Effector CD8-positive, alpha-beta T cell (primary cell): ENCODE measurements around the gene HSD17B8.
A peak's percentile ranks its signal among the peaks of the same experiment; 100 is the strongest.

ENCODE experiments used
- DNase-seq: peaks from one replicate; lab custom pipeline; 2025; lab: John Stamatoyannopoulos, UW

The HSD17B8 gene

GRCh38 chr6:33191383-33192104 is 12.9 kb upstream of the HSD17B8 start:
- DNase-seq: no peak

GRCh38 chr6:33192105-33192646 is 12.3 kb upstream of the HSD17B8 start, which contains the start of gene COL11A2:
TSS of gene COL11A2 (minus strand) at chr6:33192467. CDS start at chr6:33192240, 227 bp downstream.
- peak; percentile 28 for DNase-seq

- no peak for DNase-seq
Observed at GRCh38 chr6:33192671-33193602, 11.5 kb upstream of the HSD17B8 start.

- no peak for DNase-seq
Observed at GRCh38 chr6:33193619-33194018, 10.8 kb upstream of the HSD17B8 start.

GRCh38 chr6:33194431-33194979 is 9.9 kb upstream of the HSD17B8 start:
- no peak for DNase-seq

GRCh38 chr6:33195304-33196165 is 8.9 kb upstream of the HSD17B8 start:
- DNase-seq: no peak

- no peak for DNase-seq
Observed at GRCh38 chr6:33197431-33198048, 6.9 kb upstream of the HSD17B8 start.

- no peak for DNase-seq
Observed at GRCh38 chr6:33198159-33198852, 6.1 kb upstream of the HSD17B8 start.

GRCh38 chr6:33198853-33199436 is 5.5 kb upstream of the HSD17B8 start:
- DNase-seq: no peak

GRCh38 chr6:33199687-33200218 is 4.7 kb upstream of the HSD17B8 start:
- peak; percentile 69 for DNase-seq

GRCh38 chr6:33200219-33201146 is 4.0 kb upstream of the HSD17B8 start, which contains the start of the genes RXRB and SLC39A7:
TSS of gene RXRB (minus strand) at chr6:33200665. CDS start at chr6:33200476, 189 bp downstream.
TSS of gene SLC39A7 (plus strand) at chr6:33200867. CDS start at chr6:33201246, 379 bp downstream.
- peak; percentile 99 for DNase-seq

GRCh38 chr6:33201147-33201545 is 3.3 kb upstream of the HSD17B8 start:
- no peak for DNase-seq

- DNase-seq: no peak
Observed at GRCh38 chr6:33201935-33202334, 2.5 kb upstream of the HSD17B8 start.

GRCh38 chr6:33202799-33203198 is 1.7 kb upstream of the HSD17B8 start:
- no peak for DNase-seq

GRCh38 chr6:33203443-33204164 is 851 bp upstream of the HSD17B8 start:
- DNase-seq: no peak

GRCh38 chr6:33204165-33204414 is 365 bp upstream of the HSD17B8 start:
- no peak for DNase-seq

GRCh38 chr6:33205191-33206026 is 954 bp downstream of the HSD17B8 start:
- no peak for DNase-seq
